H9 (cell line): ENCODE data around the gene NECTIN4. TPM values are rescaled to one million over a fixed set of nuclear protein-coding genes. Genes with fewer than 3 reads are reported as not detected.

Source experiments
- DNase-seq: peaks from one replicate; pipeline ENCODE4 v3.0.0-alpha.2; 2017
- H2AFZ ChIP-seq: one replicate; pipeline ENCODE4 v1.6.1; 2013; ENCODE audit warnings: mild to moderate bottlenecking, low read length, control low read depth, moderate library complexity
- H2AK5ac ChIP-seq: 2 replicates; pipeline ENCODE4 v1.6.1; 2013; ENCODE audit warnings: low read length, control low read depth, mixed read lengths; ENCODE audit not compliant: insufficient read length
- H2BK120ac ChIP-seq: one replicate; pipeline ENCODE4 v1.6.1; 2013; ENCODE audit warnings: low read depth, mild to moderate bottlenecking, low read length, control low read depth, inconsistent platforms; ENCODE audit not compliant: poor library complexity, severe bottlenecking
- H2BK12ac ChIP-seq: 2 replicates; pipeline ENCODE4 v1.6.1; 2013; ENCODE audit warnings: low read length, control low read depth, mixed read lengths, low read depth; ENCODE audit not compliant: insufficient read length
- H2BK15ac ChIP-seq: 2 replicates; pipeline ENCODE4 v1.6.1; 2013; ENCODE audit warnings: low read depth, low read length, control low read depth
- H2BK20ac ChIP-seq: one replicate; pipeline ENCODE4 v1.6.1; 2013; ENCODE audit warnings: low read depth, mild to moderate bottlenecking, low read length, control low read depth, inconsistent platforms; ENCODE audit not compliant: poor library complexity, severe bottlenecking
- H2BK5ac ChIP-seq: 2 replicates; pipeline ENCODE4 v1.6.1; 2013; ENCODE audit warnings: low read length, control low read depth, mixed read lengths; ENCODE audit not compliant: insufficient read length
- H3K14ac ChIP-seq: 2 replicates; pipeline ENCODE4 v1.6.1; 2013; ENCODE audit warnings: low read length, control low read depth; ENCODE audit not compliant: insufficient read depth
- H3K18ac ChIP-seq: 2 replicates; pipeline ENCODE4 v1.6.1; 2013; ENCODE audit warnings: low read depth, mild to moderate bottlenecking, mixed read lengths, low read length, control low read depth; ENCODE audit not compliant: insufficient read length
- H3K23ac ChIP-seq: 2 replicates; pipeline ENCODE4 v1.6.1; 2013; ENCODE audit warnings: low read length, control low read depth, mixed read lengths, low read depth; ENCODE audit not compliant: insufficient read length
- H3K23me2 ChIP-seq: 2 replicates; pipeline ENCODE4 v1.6.1; 2013; ENCODE audit warnings: low read depth, mild to moderate bottlenecking, mixed read lengths, low read length, control low read depth; ENCODE audit not compliant: insufficient read length, poor library complexity, severe bottlenecking
- H3K27ac ChIP-seq: 2 replicates; pipeline ENCODE4 v1.5.1; 2013; ENCODE audit warnings: low read length, control low read depth, mixed read lengths, low read depth; ENCODE audit not compliant: insufficient read length
- H3K27me3 ChIP-seq: 2 replicates; pipeline ENCODE4 v1.6.1; 2013; ENCODE audit warnings: low read length, control low read depth, inconsistent platforms; ENCODE audit not compliant: insufficient read depth
- H3K4ac ChIP-seq: 2 replicates; pipeline ENCODE4 v1.6.1; 2013; ENCODE audit warnings: low read depth, mild to moderate bottlenecking, control low read depth, inconsistent platforms, low read length, moderate library complexity
- H3K4me1 ChIP-seq: 2 replicates; pipeline ENCODE4 v1.6.1; 2013; ENCODE audit warnings: low read length, control low read depth, inconsistent platforms; ENCODE audit not compliant: insufficient read depth
- H3K4me2 ChIP-seq: 2 replicates; pipeline ENCODE4 v1.6.1; 2013; ENCODE audit warnings: low read length, control low read depth, mixed read lengths; ENCODE audit not compliant: insufficient read length, insufficient read depth
- H3K56ac ChIP-seq: 2 replicates; pipeline ENCODE4 v1.6.1; 2013; ENCODE audit warnings: low read depth, mild to moderate bottlenecking, mixed read lengths, low read length, control low read depth; ENCODE audit not compliant: insufficient read length
- H3K79me1 ChIP-seq: 2 replicates; pipeline ENCODE4 v1.6.1; 2013; ENCODE audit warnings: low read depth, mild to moderate bottlenecking, moderate library complexity, low read length, control low read depth, inconsistent platforms; ENCODE audit not compliant: insufficient read depth, poor library complexity, severe bottlenecking
- H3K79me2 ChIP-seq: 2 replicates; pipeline ENCODE4 v1.6.1; 2013; ENCODE audit warnings: low read length, control low read depth, inconsistent platforms; ENCODE audit not compliant: insufficient read depth
- H3K9ac ChIP-seq: 2 replicates; pipeline ENCODE4 v1.6.1; 2013; ENCODE audit warnings: low read length, control low read depth, mixed read lengths; ENCODE audit not compliant: insufficient read length; ENCODE audit errors: extremely low read depth
- H3K9me3 ChIP-seq: one replicate; pipeline ENCODE4 v1.6.1; 2013; ENCODE audit warnings: low read depth, low read length, inconsistent platforms; ENCODE audit not compliant: control insufficient read depth
- H3T11ph ChIP-seq: one replicate; pipeline ENCODE4 v1.6.1; 2013; ENCODE audit warnings: mild to moderate bottlenecking, low read length, control low read depth, inconsistent platforms
- H4K20me1 ChIP-seq: one replicate; pipeline ENCODE4 v1.6.1; 2013; ENCODE audit not compliant: control insufficient read depth, insufficient read length, insufficient read depth
- H4K5ac ChIP-seq: 2 replicates; pipeline ENCODE4 v1.6.1; 2013; ENCODE audit warnings: low read depth, mild to moderate bottlenecking, mixed read lengths, low read length, control low read depth; ENCODE audit not compliant: insufficient read length
- H4K8ac ChIP-seq: replicated peaks from 2 replicates; pipeline ENCODE4 v1.6.1; 2013; ENCODE audit warnings: low read length, control low read depth, mixed read lengths, low read depth; ENCODE audit not compliant: insufficient read length
- H4K91ac ChIP-seq: 2 replicates; pipeline ENCODE4 v1.6.1; 2013; ENCODE audit warnings: low read depth, mild to moderate bottlenecking, moderate library complexity, mixed read lengths, low read length, control low read depth; ENCODE audit not compliant: insufficient read length
- H3K27ac Mint-ChIP-seq, 3 experiments: 2 replicates in 2 of 3; 3 replicates in 1 of 3; pipeline ENCODE4 v1.8.0; 2020 to 2021; ENCODE audit warnings: mixed read lengths in 3 of 3, mild to moderate bottlenecking in 1 of 3, moderate library complexity in 1 of 3
- H3K27me3 Mint-ChIP-seq: 2 replicates; pipeline ENCODE4 v1.8.0; 2021; ENCODE audit warnings: low read depth, mild to moderate bottlenecking, moderate library complexity, mixed read lengths
- H3K36me3 Mint-ChIP-seq, 3 experiments: 2 replicates in 2 of 3; 3 replicates in 1 of 3; pipeline ENCODE4 v1.8.0; 2020 to 2021; ENCODE audit warnings: low read depth in 3 of 3, mixed read lengths in 3 of 3; ENCODE audit not compliant: insufficient read depth in 1 of 3
- H3K4me1 Mint-ChIP-seq, 2 experiments: 2 replicates each; pipeline ENCODE4 v1.8.0; 2020; ENCODE audit warnings: mixed read lengths in 2 of 2
- H3K4me3 Mint-ChIP-seq, 2 experiments: 2 replicates in 1 of 2; 3 replicates in 1 of 2; pipeline ENCODE4 v1.8.0; 2020 to 2021; ENCODE audit warnings: mild to moderate bottlenecking in 2 of 2, mixed read lengths in 2 of 2, moderate library complexity in 1 of 2
- H3K9me3 Mint-ChIP-seq, 2 experiments: 2 replicates in 1 of 2; 3 replicates in 1 of 2; pipeline ENCODE4 v1.8.0; 2020; ENCODE audit warnings: mild to moderate bottlenecking in 2 of 2, mixed read lengths in 2 of 2, moderate library complexity in 1 of 2
- CTCF ChIP-seq: fragments of 200-600 bp; sonication (generic); conservative IDR thresholded peaks from 3 replicates; pipeline ENCODE4 v1.8.0; 2021; ENCODE audit warnings: antibody characterized with exemption, mild to moderate bottlenecking
- WGBS: extraction: QIAGEN DNeasy Blood & Tissue Kit; methylation state at CpG from one replicate; pipeline ENCODE4 v1.1.7; 2013; ENCODE audit warnings: missing lambda C conversion rate, low lambda C conversion rate, mixed read lengths; ENCODE audit not compliant: insufficient read length; ENCODE audit errors: extremely low coverage; 5-methylcytosine and 5-hydroxymethylcytosine counted together
- total RNA-seq: library from RNA; stranded (reverse); gene quantifications from 2 replicates; pipeline ENCODE4 v1.2.1, GENCODE V29; 2021

Gene NECTIN4
- total RNA-seq, 1 experiment from 2014 or later: 0.33 TPM

DNA sequence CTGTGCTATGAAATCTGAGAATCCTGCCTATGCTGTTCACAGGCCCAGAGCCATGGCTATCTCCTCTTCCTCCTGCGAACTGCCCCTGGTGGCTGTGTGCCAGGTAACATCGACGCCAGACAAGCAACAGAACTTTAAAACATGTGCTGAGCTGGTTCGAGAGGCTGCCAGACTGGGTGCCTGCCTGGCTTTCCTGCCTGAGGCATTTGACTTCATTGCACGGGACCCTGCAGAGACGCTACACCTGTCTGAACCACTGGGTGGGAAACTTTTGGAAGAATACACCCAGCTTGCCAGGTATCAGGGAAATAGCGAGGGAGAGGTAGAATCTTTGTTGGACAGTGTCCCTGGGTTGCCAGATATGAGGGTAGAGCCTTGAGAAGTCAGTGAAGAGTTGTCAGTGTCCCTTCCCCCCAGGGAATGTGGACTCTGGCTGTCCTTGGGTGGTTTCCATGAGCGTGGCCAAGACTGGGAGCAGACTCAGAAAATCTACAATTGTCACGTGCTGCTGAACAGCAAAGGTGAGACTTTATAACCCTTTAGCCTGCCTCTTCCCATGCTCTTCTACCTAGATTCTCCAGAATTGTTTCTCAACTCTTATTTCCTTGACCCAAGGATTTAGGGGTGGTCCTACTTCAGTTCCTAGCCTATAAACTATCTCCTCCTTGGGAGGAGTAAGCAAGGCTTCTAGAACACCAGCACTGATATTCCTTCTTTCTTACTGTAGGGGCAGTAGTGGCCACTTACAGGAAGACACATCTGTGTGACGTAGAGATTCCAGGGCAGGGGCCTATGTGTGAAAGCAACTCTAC is 29.9 kb upstream of the NECTIN4 start:
- Histone ChIP-seq H2AFZ (no peak overlapping the region), H3K79me1 (no peaks in the 10 kb centered on the region), H4K20me1 (no peaks in the 10 kb centered on the region), H3K79me2 (peaks cover 6% of the 10 kb centered on the region; the same call in 1 of the 2 replicates), H3K9ac (peak overlapping the region; percentile 72), H3K18ac (no peak overlapping the region), H3K56ac (peak overlapping the region; percentile 21), H2BK120ac (no peak overlapping the region), H3K23me2 (peaks cover 9% of the 10 kb centered on the region), H3K4me2 (peak overlapping the region; percentile 53), H2AK5ac (no peak overlapping the region), H4K91ac (no peak overlapping the region), H3K14ac (no peak overlapping the region), H3K4ac (no peak overlapping the region), H3K4me1 (peaks cover 5% of the 10 kb centered on the region; the same call in 1 of the 2 replicates), H2BK5ac (no peak overlapping the region), H2BK20ac (no peak overlapping the region), H3K9me3 (no peaks in the 10 kb centered on the region), H3K27me3 (no peaks in the 10 kb centered on the region), H3K27ac (peak overlapping the region; percentile 41), H2BK12ac (peak overlapping the region; percentile 37), H4K8ac (no peak overlapping the region), H4K5ac (no peak overlapping the region), H2BK15ac (no peak overlapping the region), H3T11ph (no peak overlapping the region), H3K23ac (no peak overlapping the region)
- Mint-ChIP-seq H3K9me3 (no peaks in the 10 kb centered on the region), H3K36me3 (peaks cover 29 to 53% (median 48%) of the 10 kb centered on the region in 3 experiments; a peak in 6 of 7 replicates), H3K4me1 (peaks cover 21 to 24% of the 10 kb centered on the region in 2 experiments), H3K27me3 (no peaks in the 10 kb centered on the region), H3K4me3 (peak overlapping the region; percentile 95 to 97), H3K27ac (peak overlapping the region; percentile 93 to 98 (median 96))
- no CpG with 5 or more reads among the region's 10 CpGs for WGBS
- DNase-seq: peak; percentile 76
- peak; percentile 54 for TF ChIP-seq CTCF
